OCI-LY3 (cell line): ENCODE results near the gene ACSL6.

Experiments
- EZH2phosphoT487 ChIP-seq: fragments of 200-600 bp; shearing (Covaris generic); IDR thresholded peaks from 2 replicates; pipeline ENCODE4 v1.6.1; 2018; ENCODE audit warnings: antibody characterized with exemption, mixed run types, low read depth
- TF ChIP-seq, protein P1 (sequence below): fragments of 200-600, 300-600 bp; sonication (generic); IDR thresholded peaks from 2 replicates; pipeline ENCODE4 v1.5.1; 2014; ENCODE audit warnings: antibody characterized with exemption, low read length, low read depth

DNA sequence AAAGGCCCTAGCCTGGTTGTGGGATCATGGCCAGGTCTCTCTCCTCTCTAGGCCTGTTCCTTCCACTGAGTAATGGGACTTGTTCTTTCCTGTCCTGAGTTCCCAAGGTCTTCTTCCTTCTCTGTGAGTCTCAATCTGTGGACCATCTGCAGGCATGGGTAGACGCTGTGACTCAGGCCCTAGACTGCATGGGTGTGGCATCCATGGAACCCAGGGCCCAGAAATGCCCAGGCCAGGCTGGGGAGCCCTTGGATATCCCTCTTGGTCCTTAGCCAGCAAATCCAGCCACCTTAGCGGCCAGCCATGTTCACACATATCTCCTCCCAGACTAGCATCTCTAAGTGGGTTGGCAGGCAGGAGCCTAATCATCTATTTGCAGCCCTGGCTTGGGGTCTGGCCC, 2.3 kb upstream of the ACSL6 start:
- TF ChIP-seq, protein P1, sequence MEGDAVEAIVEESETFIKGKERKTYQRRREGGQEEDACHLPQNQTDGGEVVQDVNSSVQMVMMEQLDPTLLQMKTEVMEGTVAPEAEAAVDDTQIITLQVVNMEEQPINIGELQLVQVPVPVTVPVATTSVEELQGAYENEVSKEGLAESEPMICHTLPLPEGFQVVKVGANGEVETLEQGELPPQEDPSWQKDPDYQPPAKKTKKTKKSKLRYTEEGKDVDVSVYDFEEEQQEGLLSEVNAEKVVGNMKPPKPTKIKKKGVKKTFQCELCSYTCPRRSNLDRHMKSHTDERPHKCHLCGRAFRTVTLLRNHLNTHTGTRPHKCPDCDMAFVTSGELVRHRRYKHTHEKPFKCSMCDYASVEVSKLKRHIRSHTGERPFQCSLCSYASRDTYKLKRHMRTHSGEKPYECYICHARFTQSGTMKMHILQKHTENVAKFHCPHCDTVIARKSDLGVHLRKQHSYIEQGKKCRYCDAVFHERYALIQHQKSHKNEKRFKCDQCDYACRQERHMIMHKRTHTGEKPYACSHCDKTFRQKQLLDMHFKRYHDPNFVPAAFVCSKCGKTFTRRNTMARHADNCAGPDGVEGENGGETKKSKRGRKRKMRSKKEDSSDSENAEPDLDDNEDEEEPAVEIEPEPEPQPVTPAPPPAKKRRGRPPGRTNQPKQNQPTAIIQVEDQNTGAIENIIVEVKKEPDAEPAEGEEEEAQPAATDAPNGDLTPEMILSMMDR, result no peak
- TF ChIP-seq EZH2phosphoT487, result no peak
